Left ventricle myocardium superior (tissue), 1 donor: ENCODE measurements around the gene CCDC107. TPM values are rescaled to one million over a fixed set of nuclear protein-coding genes. Genes with fewer than 3 reads are reported as not detected.
"Not testable (repeated sequence)": the region's sequence is repeated elsewhere in the genome, so short reads cannot be mapped to it uniquely, and the experiment has no call there.

Source experiments
- ATAC-seq: fragments of 200-7000 bp; cut with Tn5 transposase; one replicate; pipeline ENCODE4 v1.9.1; 2020; ENCODE audit warnings: mild to moderate bottlenecking, moderate library complexity
- DNase-seq: peaks from one replicate; pipeline ENCODE4 v3.0.0-alpha.2; 2020
- intact Hi-C: fragments of 100-400 bp; cut with micrococcal nuclease; formaldehyde crosslinking; loops from one replicate; pipeline ENCODE4 v1.11.0; 2022
- total RNA-seq: library from RNA; stranded (reverse); fragmentation: NEBNext Ultra II Directional; extraction: Animal tissue kit (Norgen Biotek cat#: 25700); gene quantifications from one replicate; pipeline ENCODE4 v1.2.1, GENCODE V29; 2021
- donor health status: DM: no; HTN: yes; CAD: no; lungs with severe emphysema.

Gene CCDC107
- total RNA-seq, 1 donor from 2014 or later: 45.6 TPM

DNA sequence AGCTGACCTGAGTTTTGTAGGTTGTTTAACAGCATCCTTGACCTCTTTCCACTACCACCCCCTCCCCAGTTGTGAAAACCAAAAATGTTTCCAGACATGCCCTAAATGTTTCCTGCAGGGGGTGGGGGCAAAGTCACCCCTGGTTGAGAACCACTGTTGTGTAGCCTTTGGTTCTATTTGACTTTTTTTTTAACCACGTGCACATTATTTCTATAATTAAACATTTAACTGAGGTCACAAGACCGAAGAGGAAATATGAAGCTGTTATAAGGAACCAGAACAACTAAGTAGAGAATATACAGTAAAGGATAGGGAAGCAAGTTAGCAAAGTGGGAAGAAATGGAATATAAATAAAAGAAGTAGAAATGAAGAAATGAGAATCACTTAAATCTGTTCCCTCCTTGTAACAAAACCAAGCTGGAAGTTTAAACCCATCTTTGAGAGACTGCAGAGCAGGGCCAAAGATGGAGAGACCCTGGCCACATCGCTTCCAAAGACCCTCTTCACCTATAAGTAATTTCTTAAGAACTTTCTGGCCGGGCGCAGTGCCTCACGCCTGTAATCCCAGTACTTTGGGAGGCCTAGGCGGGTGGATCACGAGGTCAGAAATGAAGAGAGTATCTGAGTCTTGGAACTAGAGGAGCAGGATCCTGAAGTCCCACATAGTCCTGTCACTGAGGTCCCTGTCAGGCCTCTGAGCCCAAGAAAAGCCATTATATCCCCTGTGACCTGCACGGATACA is 21.8 kb upstream of the CCDC107 start:
- intact Hi-C loops: no loop called here
- ATAC-seq (peak; percentile 48), DNase-seq (no peak)

DNA sequence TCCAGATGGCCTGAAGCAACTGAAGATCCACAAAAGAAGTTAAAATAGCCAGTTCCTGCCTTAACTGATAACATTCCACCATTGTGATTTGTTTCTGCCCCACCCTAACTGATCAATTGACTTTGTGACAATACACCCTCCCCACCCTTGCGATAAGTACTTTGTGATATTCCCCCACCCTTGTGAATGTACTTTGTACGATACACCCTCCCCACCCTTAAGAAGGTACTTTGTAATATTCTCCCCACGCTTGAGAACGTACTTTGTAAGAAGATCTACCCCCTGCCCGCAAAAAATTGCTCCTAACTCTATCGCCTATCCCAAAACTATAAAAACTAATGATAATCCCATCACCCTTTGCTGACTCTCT is 21.2 kb upstream of the CCDC107 start:
- DNase-seq, intact Hi-C loops, ATAC-seq: not testable (repeated sequence)

DNA sequence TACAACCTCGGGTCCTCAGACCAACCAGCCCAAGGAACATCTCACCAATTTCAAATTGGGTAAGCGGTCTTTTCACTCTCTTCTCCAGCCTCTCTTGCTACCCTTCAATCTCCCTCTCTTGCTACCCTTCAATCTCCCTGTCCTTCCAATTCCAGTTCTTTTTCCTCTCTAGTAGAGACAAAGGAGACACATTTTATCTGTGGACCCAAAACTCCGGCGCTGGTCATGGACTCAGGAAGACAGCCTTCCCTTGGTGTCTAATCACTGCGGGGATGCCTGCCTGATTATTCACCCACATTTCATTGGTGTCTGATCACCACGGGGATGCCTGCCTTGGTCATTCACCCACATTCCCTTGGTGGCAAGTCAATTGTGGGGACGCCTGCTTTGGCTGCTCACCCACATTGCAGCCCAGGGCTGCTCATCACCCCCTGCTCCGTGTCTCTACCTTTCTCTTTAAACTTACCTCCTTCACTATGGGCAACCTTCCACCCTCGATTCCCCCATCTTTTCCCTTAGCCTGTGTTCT is 20.6 kb upstream of the CCDC107 start:
- DNase-seq, ATAC-seq, intact Hi-C loops: not testable (repeated sequence)

DNA sequence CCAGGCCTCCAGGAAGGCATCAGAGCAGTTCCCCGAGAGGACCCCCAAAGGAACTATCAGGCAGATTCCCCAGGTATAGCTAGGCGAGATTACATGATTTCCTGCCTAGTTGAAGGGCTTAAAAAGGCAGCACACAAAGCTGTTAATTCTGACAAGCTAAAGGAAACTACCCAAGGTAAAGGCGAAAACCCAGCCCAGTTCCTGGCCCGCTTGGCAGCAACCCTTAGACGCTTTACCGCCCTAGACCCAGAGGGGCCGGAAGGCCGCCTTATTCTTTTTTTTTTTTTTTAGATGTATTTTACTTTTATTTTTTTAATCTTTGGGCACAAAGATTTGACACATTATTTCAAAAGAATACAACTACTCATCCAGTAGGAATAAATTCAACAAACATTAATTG is 19.3 kb upstream of the CCDC107 start:
- ATAC-seq, DNase-seq, intact Hi-C loops: not testable (repeated sequence)

DNA sequence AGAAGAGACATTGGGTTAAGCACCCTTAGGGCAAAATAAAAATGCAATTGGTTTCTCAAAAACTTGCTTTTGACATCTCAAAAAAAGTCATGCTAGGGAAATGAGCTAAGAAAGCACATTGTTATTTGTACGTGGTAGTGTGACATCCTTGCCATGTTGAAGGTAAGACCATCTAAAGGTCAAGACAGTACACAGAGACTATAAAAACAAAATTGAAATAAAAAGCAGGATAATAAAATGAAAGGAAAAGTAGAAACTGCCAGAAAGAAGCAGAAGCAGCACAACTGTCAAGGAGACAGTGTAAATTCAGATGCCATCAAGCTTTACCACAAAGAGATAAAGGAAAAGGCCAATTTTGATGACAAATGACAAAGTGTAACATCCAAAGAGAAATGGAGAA is 18.9 kb upstream of the CCDC107 start:
- intact Hi-C loops, ATAC-seq, DNase-seq: not testable (repeated sequence)

- no peak for ATAC-seq
- intact Hi-C loops: no loop called here
- no peak for DNase-seq
Observed at GRCh38 chr9:35639631-35640030, 18.5 kb upstream of the CCDC107 start.

DNA sequence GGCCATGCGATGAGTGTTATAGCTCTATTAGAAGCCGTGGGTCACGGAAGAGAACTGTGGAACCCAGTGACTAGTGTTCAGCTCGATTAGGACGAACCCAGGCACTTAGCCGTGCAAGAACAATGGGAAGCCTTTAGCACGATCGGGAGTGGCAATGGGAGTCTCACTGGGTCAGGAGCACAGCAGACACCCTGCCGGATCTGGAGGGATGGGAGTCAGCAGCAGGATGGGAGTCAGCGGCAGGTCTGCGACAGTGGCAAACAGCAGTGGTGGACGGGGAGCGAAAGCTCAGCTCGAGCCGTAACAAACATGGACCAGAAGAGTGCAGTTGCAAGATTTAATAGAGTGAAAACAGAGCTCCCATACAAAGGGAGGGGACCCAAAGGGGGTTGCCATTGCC is 17.7 kb upstream of the CCDC107 start:
- ATAC-seq, DNase-seq, intact Hi-C loops: not testable (repeated sequence)

DNA sequence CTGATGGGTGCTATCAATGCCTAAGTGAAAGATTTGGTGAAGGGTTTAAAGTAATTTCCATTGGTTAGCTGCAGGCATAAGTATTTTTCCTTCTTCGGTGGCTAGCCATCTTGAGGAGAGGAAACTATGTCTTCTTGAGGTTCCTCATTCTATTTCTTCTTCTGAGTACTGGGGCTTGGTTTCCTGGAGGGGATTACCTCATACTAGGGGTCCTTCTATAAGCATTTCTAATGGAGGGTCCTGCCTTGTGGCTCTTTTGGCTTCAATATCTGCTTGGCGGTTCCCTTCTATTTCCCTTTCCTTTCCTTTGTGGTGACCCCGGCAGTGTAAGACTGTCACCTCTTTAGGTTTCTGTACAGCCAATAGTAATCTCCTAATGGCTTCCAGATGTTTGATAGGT is 16.6 kb upstream of the CCDC107 start:
- DNase-seq, intact Hi-C loops, ATAC-seq: not testable (repeated sequence)

DNA sequence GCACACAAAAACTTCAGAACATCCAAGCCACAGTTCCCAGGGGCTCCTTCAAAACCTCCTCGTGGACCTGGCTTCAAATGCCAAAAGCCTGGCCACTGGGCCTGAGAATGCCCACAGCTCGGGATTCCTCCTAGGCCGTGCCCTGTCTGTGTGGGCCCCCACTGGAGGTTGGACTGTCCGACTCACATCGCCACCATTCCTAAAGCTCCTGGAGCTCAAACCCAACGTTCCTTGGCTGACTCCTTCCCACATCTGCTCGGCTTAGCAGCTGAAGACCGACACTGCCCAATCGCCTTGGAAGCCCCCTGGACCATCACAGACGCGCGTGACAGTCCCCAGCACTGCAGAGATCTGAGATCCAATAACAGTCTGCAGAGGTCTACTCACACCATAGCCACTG is 15.0 kb upstream of the CCDC107 start:
- intact Hi-C loops: no loop called here
- DNase-seq (no peak), ATAC-seq (no peak)

DNA sequence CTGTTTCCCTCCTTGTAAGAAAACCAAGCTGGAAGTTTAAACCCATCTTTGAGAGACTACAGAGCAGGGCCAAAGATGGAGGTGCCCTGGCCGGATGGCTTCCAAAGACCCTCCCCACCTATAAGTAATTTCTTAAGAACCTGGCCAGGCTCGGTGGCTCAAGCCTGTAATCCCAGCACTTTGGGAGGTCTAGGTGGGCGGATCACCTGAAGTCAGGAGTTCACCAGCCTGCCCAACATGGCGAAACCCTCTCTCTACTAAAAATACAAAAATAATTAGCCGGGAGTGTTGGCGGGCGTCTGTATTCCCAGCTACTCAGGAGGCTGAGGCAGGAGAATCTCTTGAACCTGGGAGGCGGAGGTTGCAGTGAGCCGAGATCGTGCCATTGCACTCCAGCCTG is 12.4 kb upstream of the CCDC107 start:
- intact Hi-C loops, DNase-seq: not testable (repeated sequence)

GRCh38 chr9:35646153-35646532 is 11.9 kb upstream of the CCDC107 start:
- intact Hi-C loops: no loop called here
- ATAC-seq: peak; percentile 45
- DNase-seq: no peak

More for the DNA sequence above, 12.4 kb upstream of the CCDC107 start:
- not testable (repeated sequence) for ATAC-seq

- DNase-seq: peak; percentile 96
- ATAC-seq: peak; percentile 97
- intact Hi-C loops: no loop called here
Observed at GRCh38 chr9:35646533-35647265, 11.4 kb upstream of the CCDC107 start.

DNA sequence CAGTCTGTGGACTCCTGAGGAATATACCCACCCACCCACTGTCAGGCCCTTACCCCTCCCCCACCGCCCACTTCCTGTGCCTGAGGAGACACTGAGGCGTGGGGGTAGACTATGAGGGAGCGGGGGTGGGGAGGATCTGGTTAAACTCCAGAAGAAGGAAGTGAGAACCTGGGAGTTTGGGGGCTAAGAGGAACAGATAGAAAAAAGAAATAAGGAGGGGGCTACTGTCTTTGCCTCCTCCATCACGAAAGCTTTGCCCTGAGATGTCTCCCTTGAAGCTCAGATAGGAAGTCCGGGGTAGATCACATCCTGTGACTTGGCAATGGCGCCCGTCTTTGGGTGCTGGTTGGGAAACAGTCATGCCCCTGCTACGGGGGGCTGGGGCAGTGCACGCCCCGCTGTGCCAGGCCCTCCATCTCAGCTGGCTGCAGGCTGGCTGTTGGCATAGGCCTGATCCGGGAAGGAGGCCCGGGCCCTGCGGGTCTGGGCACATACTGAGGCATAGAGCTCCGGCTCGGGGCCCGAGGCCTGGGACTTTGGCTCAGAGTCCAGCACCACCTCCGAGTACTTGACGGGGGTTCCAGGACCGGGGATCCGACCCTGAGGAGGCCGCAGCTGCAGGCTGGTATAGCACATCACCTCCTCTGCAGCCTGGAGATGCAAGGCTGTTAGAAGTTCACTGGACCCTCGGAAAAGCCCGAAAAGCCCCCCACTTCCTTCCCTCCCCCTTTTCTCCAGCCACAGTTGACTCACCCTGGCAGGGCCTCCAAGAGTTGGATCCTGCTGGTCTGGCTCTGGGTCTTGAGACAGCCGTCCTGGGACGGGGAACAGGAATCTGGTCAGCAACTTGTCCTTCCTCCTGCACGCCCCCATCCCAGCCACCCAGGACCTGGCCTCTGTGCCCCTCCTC is 8.4 kb upstream of the CCDC107 start:
- DNase-seq: peak; percentile 47
- intact Hi-C loops: no loop called here
- ATAC-seq: no peak

DNA sequence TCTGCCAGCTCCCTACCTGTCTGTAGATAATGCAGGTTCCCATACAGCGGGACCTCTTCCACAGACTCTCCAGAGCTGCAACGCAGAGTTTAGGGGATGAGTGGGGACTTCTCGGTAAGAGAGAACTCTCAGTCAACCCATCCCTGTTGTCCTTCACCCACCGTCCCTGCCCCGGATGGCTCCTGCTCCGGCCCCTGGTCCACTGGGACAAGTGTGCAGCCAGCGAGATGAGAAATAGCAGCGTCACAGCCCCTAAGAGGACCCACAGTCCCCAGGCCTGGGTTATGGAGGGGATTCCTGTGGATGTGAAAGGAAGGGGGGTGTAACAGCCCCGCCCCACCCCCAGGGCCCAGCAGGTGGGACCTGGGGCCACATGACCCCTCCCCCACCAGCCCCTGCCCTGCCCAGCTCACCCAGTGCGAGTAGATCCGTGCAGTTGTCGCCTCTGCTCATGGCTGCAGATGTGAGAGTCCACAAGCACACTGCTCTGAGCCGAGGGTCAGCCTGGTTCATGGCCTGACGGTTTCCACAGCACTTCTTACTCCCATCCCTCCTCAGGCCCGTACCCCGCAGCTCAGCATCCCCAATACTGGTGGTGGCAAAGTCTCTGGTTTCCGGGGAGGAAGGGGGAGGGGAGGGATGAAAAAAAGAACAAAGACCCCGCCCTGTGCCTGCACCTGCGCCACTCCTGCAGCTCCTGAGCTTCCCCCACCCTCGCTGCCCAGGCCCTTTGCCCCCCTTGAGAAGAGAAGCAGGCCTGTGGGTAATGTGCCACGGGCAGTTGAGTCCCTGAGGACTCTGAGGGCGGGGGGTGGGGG is 7.5 kb upstream of the CCDC107 start, which contains the start of gene SIT1:
SIT1 (minus strand) TSS at position 591 of the 818 bp plus-strand sequence; CDS start at position 513, 78 bp downstream.
- DNase-seq: no peak
- ATAC-seq: no peak
- intact Hi-C loops: no loop called here

DNA sequence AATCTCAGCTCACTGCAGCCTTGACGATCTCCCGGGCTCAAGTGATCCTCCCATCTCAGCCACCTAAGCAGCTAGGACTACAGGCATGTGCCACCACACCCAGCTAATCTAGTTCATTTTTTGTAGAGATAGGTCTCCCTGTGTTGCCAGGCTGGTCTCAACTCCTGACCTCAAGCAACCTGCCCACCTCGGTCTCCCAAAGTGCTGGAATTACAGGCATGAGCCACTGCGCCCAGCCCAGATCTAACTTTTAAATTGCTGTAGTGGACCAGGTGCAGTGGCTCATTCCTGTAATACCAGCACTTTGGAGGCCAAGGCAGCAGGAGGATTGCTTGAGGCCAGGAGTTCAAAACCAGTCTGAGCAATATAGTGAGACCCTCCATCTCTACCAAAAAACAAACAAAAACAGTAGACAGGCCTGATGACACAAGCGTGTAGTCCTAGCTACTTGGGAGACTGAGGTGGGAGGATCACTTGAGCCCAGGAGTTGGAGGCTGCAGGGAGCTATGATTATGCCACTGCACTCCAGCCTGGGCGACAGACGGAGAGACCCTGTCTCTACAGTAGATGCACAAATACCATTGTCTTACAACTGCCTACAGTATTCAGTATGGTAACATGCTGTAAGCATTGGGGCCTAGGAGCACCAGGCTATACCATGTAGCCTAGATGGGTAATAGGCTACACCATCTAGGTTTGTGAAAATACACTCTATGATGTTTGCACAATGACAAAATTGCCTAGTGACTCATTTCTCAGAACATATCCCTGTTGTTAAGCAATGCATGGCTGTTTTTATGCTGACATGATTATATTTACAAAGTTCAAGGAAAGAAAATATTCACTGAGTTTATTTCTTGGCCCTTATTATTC is 5.9 kb upstream of the CCDC107 start:
- intact Hi-C loops: no loop called here
- no peak for DNase-seq
- ATAC-seq: no peak

- intact Hi-C loops: no loop called here
- DNase-seq (no peak), ATAC-seq (no peak)
Observed at GRCh38 chr9:35652829-35653209, 5.3 kb upstream of the CCDC107 start.

GRCh38 chr9:35653611-35654010 is 4.5 kb upstream of the CCDC107 start:
- DNase-seq: no peak
- ATAC-seq: no peak
- intact Hi-C loops: no loop called here
